HG02642 (cell line): ENCODE results near the gene FOXP2.
"Not testable (repeated sequence)": the region's sequence is repeated elsewhere in the genome, so short reads cannot be mapped to it uniquely, and the experiment has no call there.

Source experiments
- ATAC-seq: cut with Tn5 transposase; IDR thresholded peaks from one replicate; pipeline ENCODE4 v1.9.1; 2021; ENCODE audit warnings: mild to moderate bottlenecking; ENCODE audit not compliant: unreplicated experiment, poor library complexity

FOXP2 gene

DNA sequence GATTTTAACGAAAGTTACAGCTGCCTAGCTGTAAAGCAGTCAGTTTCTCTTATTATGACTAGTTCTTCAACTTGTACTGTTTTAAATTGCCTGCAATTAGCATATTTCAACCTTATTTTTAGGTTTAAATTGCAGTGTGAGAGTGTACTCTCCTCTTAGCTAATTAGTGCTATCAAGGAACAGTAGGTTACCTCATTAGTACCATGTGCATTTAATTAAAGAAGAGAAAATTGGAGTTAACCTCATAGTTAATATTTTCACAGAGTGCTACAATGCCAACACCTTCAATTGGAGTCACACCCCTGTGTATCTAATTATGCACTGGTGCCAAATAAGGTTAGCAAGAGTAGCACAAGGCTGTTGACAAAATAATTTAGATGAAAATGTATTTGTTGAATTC, 154.6 kb downstream of the FOXP2 start:
- no peak for ATAC-seq

- no peak for ATAC-seq
These were observed 159.8 kb downstream of the FOXP2 start for GRCh38 chr7:114574384-114574783.

GRCh38 chr7:114575098-114575497, 160.5 kb downstream of the FOXP2 start:
- no peak for ATAC-seq

GRCh38 chr7:114580963-114581362, 166.3 kb downstream of the FOXP2 start:
- ATAC-seq, result not testable (repeated sequence)

DNA sequence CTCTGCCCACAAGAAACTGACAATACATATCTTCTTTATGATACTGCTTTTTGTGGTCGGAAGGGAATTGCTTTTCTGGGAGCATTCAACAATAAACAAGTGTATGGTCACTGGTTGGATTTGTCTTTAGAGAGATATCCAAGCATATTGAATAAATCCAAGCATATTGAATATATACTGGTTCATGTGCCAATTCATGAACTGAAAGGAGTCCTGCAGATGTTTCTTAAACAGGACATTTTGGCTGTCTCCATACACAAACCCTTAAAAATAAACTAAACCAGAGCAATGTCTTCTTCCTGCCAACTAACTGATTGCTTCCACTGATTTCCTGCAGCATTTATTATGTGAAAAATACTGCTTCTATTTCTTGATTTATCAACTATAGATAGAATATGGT, 173.9 kb downstream of the FOXP2 start:
- no peak for ATAC-seq

DNA sequence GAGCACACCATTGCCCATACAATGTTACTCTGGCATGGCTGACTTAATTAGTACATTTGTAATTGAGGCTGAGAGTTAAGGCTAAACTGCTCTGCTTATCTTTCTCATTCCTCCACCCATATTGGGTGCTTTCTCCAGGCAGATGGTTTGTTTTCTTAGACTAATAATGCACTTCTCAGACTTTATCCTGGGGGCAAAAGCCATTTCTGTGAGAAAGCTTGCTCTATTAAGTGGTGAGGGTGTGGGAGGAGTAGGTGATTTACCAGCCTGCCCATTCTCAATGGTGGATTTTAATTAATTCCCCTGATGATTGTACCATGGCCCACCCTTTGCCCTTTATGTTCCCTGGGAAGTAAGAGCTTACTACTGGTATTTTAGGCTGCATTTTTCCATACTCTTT, 174.8 kb downstream of the FOXP2 start:
- ATAC-seq, result no peak

DNA sequence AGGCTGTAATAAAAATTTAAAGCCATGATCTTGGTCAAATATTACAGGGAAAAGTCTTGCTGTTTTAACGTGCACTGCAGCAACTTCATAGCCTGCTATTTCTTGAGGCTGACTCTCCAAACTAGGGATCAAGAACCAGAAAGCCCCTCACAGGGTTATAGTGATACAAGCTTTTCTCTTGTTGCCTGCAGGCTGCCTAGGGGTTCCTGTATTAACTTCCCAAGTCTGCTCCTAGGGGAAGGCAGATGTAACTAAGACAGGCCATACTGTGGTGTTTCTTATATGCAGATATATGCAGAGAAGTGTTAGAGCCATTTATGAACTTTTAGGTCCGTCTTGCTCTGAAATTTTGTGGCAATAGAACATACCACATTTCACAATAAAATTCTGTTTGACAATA, 175.7 kb downstream of the FOXP2 start:
- ATAC-seq, result no peak

DNA sequence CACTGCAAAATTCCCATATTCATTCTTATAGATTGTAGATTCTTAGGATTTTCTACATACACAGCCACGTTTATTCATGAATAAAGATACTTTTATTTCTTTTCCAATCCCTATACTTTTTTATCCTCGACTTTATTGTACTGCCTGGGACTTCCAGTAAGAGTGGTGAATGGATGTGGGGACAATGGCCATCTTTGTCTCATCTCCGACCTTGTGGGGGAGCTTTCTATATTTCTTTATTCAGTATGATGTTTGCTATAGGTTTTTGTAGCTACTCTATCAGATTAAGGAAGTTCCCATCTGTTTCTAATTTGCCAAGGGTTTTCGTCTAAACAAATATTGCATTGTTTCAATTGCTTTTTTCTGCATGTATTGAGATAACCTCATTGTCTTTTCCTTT, 184.3 kb downstream of the FOXP2 start:
- ATAC-seq, result no peak

DNA sequence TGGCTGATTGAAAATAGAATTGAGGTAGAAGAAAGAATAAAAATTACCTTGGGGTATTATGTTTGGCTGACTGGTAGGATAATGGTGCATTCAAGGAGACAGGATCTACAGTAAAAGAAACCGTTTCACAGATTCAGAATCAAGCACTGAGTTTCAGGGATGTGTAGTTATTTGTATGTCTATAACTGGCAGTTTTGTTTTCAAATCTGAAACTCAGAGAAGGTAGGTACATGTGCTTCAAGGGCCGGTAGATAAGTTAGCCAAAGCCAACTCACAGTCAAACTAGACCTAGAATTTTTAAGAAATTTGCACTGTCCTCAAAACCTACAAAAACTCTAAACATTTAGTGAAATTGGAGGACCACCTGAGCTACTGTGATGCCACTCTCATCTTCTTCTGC, 191.5 kb downstream of the FOXP2 start:
- ATAC-seq, result no peak

GRCh38 chr7:114608822-114609221, 194.2 kb downstream of the FOXP2 start:
- ATAC-seq, result not testable (repeated sequence)

- no peak for ATAC-seq
These were observed 205.6 kb downstream of the FOXP2 start for GRCh38 chr7:114620208-114620607.

GRCh38 chr7:114622221-114622620, 207.6 kb downstream of the FOXP2 start:
- ATAC-seq, result no peak

DNA sequence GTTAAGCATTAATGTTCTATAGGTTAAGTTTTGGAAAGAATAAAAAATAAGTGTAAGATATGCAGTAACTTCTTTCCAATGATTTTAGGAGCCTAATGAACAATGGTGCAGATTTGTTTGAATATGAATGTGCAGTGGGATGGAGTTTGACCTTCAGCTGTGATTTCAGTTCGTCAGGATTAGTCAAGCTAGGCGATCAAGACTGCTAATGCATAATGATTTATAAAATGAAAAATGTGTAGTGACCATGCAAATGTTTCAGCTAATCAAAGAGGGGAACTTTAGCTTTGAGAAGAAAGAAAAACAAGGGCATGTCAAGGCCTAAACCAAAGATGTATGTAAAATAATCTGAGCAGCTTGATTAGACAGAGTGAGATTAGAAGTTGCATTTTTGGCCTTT, 208.5 kb downstream of the FOXP2 start:
- ATAC-seq, result no peak

GRCh38 chr7:114627231-114627630, 212.6 kb downstream of the FOXP2 start:
- no peak for ATAC-seq

- no peak for ATAC-seq
These were observed 213.7 kb downstream of the FOXP2 start for GRCh38 chr7:114628362-114628761.

- ATAC-seq, result no peak
These were observed 215.1 kb downstream of the FOXP2 start for GRCh38 chr7:114629762-114630161.

DNA sequence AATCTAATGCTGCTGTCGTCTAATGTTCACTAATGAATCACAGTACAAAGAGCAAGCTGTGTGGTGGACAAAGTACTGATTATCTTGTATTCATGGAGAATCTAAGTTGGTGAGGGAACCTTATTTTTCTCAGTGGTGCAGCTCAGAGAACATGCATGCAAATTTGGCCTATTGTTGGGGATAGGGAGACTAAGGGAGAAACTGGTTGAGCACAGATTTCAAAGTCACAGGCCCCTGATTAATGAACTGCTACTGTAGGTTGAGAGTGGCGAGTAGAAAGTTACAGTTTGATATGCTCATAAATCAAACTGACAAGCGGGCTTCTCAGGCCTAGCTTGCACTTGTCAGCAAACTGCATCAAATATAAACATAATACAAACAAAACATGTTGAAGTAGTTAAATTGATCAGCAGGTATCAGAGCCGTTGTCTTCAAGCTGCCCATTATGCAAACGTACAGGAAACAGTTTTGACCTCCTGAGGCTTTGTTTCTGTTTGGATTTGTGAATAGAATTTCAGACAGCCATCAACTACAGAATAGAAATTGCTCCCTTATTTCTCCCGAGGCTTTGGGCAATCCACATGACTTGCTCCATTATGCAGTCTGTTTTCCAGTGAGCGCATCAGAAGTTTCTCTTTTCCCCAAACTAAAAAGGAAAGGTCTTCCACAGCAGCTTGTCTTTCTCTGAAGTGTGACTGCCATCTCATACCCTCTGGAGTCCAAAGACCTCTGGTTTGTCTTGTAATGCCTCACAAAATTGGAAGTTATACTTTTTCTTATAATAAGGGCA, 215.8 kb downstream of the FOXP2 start:
- no peak for ATAC-seq

DNA sequence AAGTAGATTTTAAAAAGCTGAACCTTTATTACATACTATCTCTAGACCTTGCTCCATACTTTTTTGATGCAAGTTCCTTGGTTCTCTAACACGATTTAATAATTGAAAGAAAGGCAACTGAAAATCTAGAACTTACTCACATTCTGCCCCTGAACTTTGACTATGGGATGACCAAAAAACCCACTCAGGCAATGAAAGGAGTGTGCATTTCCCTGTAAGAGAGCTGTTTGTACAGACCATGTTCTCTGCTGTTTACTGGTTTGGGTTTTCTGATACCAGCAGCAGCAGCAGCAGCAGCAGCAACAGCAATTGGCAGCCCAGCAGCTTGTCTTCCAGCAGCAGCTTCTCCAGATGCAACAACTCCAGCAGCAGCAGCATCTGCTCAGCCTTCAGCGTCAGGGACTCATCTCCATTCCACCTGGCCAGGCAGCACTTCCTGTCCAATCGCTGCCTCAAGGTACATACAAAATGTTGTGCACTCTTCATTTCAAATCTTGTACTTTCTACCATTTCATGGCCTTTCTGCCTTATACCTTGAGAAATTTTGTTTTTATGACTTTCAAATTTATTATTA, 216.7 kb downstream of the FOXP2 start:
- no peak for ATAC-seq

GRCh38 chr7:114639451-114639850, 224.8 kb downstream of the FOXP2 start:
- ATAC-seq, result no peak

DNA sequence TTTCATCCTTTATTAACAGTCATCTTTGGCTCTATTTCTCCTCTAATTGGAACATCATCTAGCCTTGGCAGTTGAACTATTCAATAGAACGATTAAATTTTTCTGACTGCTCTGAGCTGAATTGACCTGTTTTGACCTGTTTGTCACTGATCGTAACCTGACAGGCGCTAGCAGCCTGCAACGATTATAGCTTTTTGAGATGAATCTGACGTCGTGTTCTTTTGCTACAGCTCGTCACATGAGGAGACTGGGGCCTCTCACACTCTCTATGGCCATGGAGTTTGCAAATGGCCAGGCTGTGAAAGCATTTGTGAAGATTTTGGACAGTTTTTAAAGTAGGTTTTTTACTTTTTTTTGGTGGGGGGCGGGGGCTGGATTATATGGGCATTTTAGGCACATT, 229.8 kb downstream of the FOXP2 start:
- ATAC-seq, result no peak

DNA sequence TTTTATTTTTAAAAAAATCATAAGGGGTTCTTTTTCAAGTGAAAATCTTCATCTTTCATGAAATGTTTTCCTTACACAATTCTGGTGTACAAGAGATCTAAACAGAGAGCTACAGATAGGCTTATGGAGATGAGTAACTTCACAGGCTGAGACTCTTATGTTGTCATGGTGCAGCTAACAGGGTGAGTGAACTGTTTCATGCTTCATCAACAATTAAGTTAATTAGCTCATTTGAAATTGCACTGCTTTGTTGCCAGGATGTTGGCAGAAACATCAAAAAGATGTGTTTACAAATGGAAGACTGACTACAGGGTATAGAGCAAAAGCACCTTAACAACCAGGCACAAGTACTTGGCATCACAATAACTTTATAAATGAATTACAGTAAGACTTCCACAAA, 230.8 kb downstream of the FOXP2 start:
- ATAC-seq, result no peak

DNA sequence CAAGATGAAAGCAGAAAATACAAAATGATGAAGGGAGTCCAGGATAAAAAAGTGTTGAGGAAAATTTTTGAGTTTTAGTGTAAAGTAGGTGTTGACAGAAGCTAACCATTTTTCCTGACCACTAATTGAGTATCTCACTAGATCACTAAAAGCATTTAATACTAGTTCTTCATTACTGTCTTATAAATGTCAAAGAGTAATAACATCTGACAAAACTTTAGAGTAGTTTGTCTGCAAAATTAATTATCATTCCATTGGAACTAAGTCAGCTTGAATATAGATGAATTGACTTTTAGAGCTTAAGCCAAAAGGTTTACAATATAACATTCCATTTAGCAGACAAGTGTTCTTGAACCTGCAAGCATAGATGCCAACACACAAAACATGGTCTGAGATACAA, 232.9 kb downstream of the FOXP2 start:
- no peak for ATAC-seq
